Upper lobe of left lung (tissue), 6 donors: Measurements from ENCODE around the gene SH3PXD2A. TPM values are rescaled to one million over a fixed set of nuclear protein-coding genes. Genes with fewer than 3 reads are reported as not detected.

ENCODE experiments used
- ATAC-seq, 2 donors: fragments of 200-7000 bp; cut with Tn5 transposase; one replicate each; pipeline ENCODE4 v1.9.1; 2022; ENCODE audit warnings: mild to moderate bottlenecking in 2 of 2, moderate library complexity in 2 of 2; ENCODE audit not compliant: low FRiP score in 2 of 2
- DNase-seq, 2 donors: peaks; one replicate each; pipeline ENCODE4 v3.0.0-alpha.2; 2019 to 2020
- H3K27ac ChIP-seq, 4 donors: fragments of 200-600 bp; sonication (generic); one replicate each; pipeline ENCODE4 v1.5.1; 2016 to 2019
- H3K27me3 ChIP-seq, 4 donors: fragments of 200-600 bp; sonication (generic); one replicate each; pipeline ENCODE4 v1.5.1; 2017 to 2019
- H3K36me3 ChIP-seq, 4 donors: fragments of 200-600 bp; sonication (generic); one replicate each; pipeline ENCODE4 v1.5.1; 2016 to 2019
- H3K4me1 ChIP-seq, 4 donors: fragments of 200-600 bp; sonication (generic); one replicate each; pipeline ENCODE4 v1.5.1; 2018 to 2019
- H3K4me3 ChIP-seq, 4 donors: fragments of 200-600 bp; sonication (generic); one replicate each; pipeline ENCODE4 v1.5.1; 2017 to 2019; ENCODE audit warnings: mild to moderate bottlenecking in 2 of 4, moderate library complexity in 1 of 4
- H3K9me3 ChIP-seq, 4 donors: fragments of 200-600 bp; sonication (generic); one replicate each; pipeline ENCODE4 v1.5.1; 2018 to 2019
- EP300 ChIP-seq, 4 donors: sonication (generic); formaldehyde crosslinking; IDR thresholded peaks; one replicate each; pipeline ENCODE4 v1.5.1; 2017; ENCODE audit warnings: antibody characterized with exemption in 4 of 4, control low read depth in 2 of 4
- POLR2A ChIP-seq, 4 donors: fragments of 450-650 bp; IDR thresholded peaks; one replicate each; pipeline ENCODE4 v1.5.1; 2016 to 2017; ENCODE audit warnings: antibody characterized with exemption in 4 of 4, mild to moderate bottlenecking in 2 of 4
- POLR2AphosphoS5 ChIP-seq, 2 donors: sonication (generic); formaldehyde crosslinking; IDR thresholded peaks; one replicate each; pipeline ENCODE4 v1.5.1; 2017; ENCODE audit warnings: antibody characterized with exemption in 2 of 2
- WGBS, 2 donors: methylation state at CpG; one replicate each; pipeline ENCODE4 v1.1.5; 2017 to 2018; 5-methylcytosine and 5-hydroxymethylcytosine counted together
- total RNA-seq, 6 donors: library from RNA; depleted of rRNA in 4 of 6; stranded (reverse); fragments of >200 nt in 4 of 6; gene quantifications; one replicate each; pipeline versions ENCODE4 v1.1.0 to v1.2.1, GENCODE V29; 2016 to 2021
- TF ChIP-seq, protein P1 (sequence below), 6 experiments: fragments of 450-650 bp in 4 of 6; fragments of 200-600 bp in 2 of 6; sonication (generic) in 2 of 6; IDR thresholded peaks; one replicate each; pipeline ENCODE4 v1.5.1; 2016 to 2019; ENCODE audit warnings: antibody characterized with exemption in 6 of 6
- donor health status: DM: no; HTN: no; CAD: no; lungs with moderate emphysema.
- donor health status: DM: no; HTN: yes; CAD: no; lungs with severe emphysema.

Gene SH3PXD2A
- total RNA-seq, 6 donors from 2014 or later: 19.6 to 42.2 (median 30.8) TPM

DNA sequence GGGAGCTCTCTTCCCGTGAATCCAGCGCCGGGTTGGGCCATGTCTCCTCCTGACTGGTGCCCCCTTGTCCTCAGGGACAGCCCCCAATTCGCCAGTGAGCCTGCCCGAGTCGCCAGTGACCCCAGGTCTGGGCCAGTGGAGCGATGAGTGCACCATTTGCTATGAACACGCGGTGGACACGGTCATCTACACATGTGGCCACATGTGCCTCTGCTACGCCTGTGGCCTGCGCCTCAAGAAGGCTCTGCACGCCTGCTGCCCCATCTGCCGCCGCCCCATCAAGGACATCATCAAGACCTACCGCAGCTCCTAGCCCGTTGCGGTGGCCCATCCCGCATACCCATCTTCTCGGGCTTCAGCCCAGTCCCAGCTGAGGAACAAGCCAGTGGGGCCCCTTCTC, 265.3 kb downstream of the SH3PXD2A start:
- DNase-seq: peak in 1 of 2 donors; percentile 54
- no peak overlapping the region for H3K4me3 ChIP-seq
- H3K9me3 ChIP-seq: no peaks in the 10 kb centered on the region
- ATAC-seq: no peak
- no peak overlapping the region for H3K27ac ChIP-seq
- no peaks in the 10 kb centered on the region for H3K36me3 ChIP-seq
- H3K27me3 ChIP-seq: no peaks in the 10 kb centered on the region
- WGBS, 2 donors: 94% methylated on average over 18 to 20 of the region's 20 CpGs
- H3K4me1 ChIP-seq: peaks cover 0 to under 1% (median 0%) of the 10 kb centered on the region in 4 donors
- no peak for TF ChIP-seq POLR2AphosphoS5 (IDR thresholded peaks at IDR 0.05)
- TF ChIP-seq, protein P1, sequence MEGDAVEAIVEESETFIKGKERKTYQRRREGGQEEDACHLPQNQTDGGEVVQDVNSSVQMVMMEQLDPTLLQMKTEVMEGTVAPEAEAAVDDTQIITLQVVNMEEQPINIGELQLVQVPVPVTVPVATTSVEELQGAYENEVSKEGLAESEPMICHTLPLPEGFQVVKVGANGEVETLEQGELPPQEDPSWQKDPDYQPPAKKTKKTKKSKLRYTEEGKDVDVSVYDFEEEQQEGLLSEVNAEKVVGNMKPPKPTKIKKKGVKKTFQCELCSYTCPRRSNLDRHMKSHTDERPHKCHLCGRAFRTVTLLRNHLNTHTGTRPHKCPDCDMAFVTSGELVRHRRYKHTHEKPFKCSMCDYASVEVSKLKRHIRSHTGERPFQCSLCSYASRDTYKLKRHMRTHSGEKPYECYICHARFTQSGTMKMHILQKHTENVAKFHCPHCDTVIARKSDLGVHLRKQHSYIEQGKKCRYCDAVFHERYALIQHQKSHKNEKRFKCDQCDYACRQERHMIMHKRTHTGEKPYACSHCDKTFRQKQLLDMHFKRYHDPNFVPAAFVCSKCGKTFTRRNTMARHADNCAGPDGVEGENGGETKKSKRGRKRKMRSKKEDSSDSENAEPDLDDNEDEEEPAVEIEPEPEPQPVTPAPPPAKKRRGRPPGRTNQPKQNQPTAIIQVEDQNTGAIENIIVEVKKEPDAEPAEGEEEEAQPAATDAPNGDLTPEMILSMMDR (IDR thresholded peaks at IDR 0.05): no peak

DNA sequence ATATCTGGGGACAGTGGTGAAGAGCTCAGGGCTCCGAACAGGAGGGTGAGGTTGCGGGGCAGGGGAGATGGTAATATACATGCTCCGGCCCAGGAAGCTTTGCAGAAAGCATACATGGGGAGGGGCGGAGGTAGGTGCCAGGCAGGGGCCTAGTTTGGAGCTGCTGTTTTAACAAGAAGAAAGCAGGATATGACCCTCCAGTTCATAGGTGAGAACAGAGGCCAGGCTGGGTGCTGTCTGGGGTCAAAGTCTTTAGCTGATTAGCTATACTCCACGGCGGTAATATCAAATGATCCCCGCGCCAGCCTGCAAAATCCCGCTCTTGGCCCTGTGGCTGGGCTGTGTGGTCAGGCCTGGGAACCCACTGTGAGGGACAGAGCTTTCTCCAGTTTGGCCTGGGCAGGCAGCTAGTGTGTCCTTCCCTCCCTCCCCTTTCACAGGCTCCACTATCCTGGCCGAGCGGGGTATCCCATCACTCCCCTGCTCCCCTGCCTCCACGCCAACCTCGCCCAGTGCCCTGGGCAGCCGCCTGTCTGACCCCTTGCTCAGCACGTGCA, 266.2 kb downstream of the SH3PXD2A start:
- ATAC-seq (no peak), DNase-seq (peak in 1 of 2 donors; percentile 44)
- H3K36me3 ChIP-seq: no peaks in the 10 kb centered on the region
- peaks cover 0 to 10% (median 7%) of the 10 kb centered on the region in 4 donors for H3K4me1 ChIP-seq
- 91 to 92% methylated on average over 14 to 15 of the region's 15 CpGs for WGBS, 2 donors
- H3K27me3 ChIP-seq: peaks cover 0 to 5% (median 0%) of the 10 kb centered on the region in 4 donors
- H3K9me3 ChIP-seq: no peaks in the 10 kb centered on the region
- H3K27ac ChIP-seq: no peak overlapping the region
- no peak for TF ChIP-seq POLR2AphosphoS5 (IDR thresholded peaks at IDR 0.05)
- TF ChIP-seq EP300 (IDR thresholded peaks at IDR 0.05): no peak
- TF ChIP-seq, protein P1 (IDR thresholded peaks at IDR 0.05): no peak
- H3K4me3 ChIP-seq: no peak overlapping the region

DNA sequence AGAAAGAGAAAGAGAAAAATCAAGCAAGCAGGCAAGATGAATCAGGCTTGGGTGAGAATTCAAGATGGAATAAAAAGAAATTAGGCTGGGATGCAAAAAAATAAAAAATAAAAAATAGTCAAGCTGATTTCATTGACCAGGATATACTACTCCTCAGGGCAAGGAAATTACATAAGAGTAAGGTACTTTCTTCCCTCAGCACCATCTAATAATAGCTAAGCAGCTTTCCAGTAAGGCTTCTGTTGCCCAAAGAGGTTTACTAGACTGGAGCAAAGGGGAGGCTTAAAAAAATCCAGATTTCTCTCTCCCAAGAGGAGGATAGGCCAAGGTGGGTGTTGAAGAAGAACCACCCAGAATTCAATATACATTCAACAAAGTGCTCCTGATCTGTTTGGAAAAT, 268.3 kb downstream of the SH3PXD2A start:
- Histone ChIP-seq H3K4me1 (peaks cover 0 to 13% (median 7%) of the 10 kb centered on the region in 4 donors), H3K27ac (no peak overlapping the region), H3K9me3 (no peaks in the 10 kb centered on the region), H3K27me3 (peaks cover 0 to 5% (median 0%) of the 10 kb centered on the region in 4 donors), H3K4me3 (no peak overlapping the region), H3K36me3 (no peaks in the 10 kb centered on the region)
- ATAC-seq: no peak
- TF ChIP-seq POLR2AphosphoS5 (IDR thresholded peaks at IDR 0.05): no peak
- TF ChIP-seq POLR2A (IDR thresholded peaks at IDR 0.05): no peak
- DNase-seq: no peak

DNA sequence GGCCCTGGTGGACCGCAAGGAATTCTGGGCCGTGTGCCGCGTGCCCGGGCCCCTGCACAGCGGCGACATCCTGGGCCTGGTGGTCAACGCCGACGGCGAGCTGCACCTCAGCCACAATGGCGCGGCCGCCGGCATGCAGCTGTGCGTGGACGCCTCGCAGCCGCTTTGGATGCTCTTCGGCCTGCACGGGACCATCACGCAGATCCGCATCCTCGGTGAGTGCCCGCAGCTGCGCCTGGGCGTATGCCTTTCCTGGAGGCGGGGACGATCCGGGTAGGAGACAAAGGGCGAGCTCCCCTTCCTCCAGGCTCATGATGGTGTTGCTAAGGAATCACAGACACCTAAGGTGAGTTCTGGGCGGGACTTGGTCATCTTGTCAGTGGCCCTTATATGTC, 270.4 kb downstream of the SH3PXD2A start:
- Histone ChIP-seq H3K36me3 (no peaks in the 10 kb centered on the region), H3K4me3 (peak overlapping the region in 3 of 4 donors; percentile 37 to 52 (median 47)), H3K4me1 (peaks cover 0 to 13% (median 7%) of the 10 kb centered on the region in 4 donors), H3K27me3 (peaks cover 0 to 5% (median 0%) of the 10 kb centered on the region in 4 donors), H3K9me3 (no peaks in the 10 kb centered on the region), H3K27ac (no peak overlapping the region)
- 81 to 86% methylated on average over 23 to 24 of the region's 32 CpGs for WGBS, 2 donors
- TF ChIP-seq, protein P1 (IDR thresholded peaks at IDR 0.05): no peak
- TF ChIP-seq EP300 (IDR thresholded peaks at IDR 0.05) (no peak), POLR2A (IDR thresholded peaks at IDR 0.05) (no peak), POLR2AphosphoS5 (IDR thresholded peaks at IDR 0.05) (no peak)
- no peak for DNase-seq
- ATAC-seq: no peak

DNA sequence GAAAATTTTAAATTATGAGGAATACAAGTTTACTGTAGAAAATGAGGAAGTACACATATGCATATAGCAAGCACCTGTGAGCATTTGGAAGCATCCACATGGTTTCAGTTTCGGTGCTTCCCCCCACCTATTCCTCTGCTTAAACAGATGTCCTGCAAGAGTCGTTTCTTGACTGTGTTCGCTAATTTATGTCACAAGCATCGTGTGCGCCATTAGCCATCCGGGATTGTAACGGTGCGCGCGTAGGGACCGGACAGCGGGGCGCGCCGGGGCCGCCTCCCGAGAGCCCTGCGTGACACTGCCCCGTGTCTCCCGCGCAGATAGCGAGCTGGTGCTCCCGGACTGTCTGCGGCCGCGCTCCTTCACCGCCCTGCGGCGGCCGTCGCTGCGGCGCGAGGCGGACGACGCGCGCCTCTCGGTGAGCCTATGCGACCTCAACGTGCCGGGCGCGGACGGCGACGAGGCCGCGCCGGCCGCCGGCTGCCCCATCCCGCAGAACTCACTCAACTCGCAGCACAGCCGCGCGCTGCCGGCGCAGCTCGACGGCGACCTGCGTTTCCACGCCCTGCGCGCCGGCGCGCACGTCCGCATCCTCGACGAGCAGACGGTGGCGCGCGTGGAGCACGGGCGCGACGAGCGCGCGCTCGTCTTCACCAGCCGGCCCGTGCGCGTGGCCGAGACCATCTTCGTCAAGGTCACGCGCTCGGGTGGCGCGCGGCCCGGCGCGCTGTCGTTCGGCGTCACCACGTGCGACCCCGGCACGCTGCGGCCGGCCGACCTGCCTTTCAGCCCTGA, 271.0 kb downstream of the SH3PXD2A start:
- Histone ChIP-seq H3K27ac (no peak overlapping the region), H3K27me3 (peaks cover 0 to 5% (median 0%) of the 10 kb centered on the region in 4 donors), H3K36me3 (no peaks in the 10 kb centered on the region), H3K4me3 (peak overlapping the region in 3 of 4 donors; percentile 37 to 52 (median 47)), H3K9me3 (no peaks in the 10 kb centered on the region), H3K4me1 (peaks cover 0 to 13% (median 7%) of the 10 kb centered on the region in 4 donors)
- WGBS, 2 donors: 12 to 29% methylated on average over 9 to 40 of the region's 111 CpGs
- DNase-seq: peak in 1 of 2 donors; percentile 92
- TF ChIP-seq POLR2A (IDR thresholded peaks at IDR 0.05) (peak in 1 of 4 donors; percentile 14), EP300 (IDR thresholded peaks at IDR 0.05) (no peak)
- ATAC-seq: peak in 1 of 2 donors; percentile 42
